GM23248 (cell line): ENCODE results near the gene WDCP.

Experiments
- EZH2 ChIP-seq: fragments of 200-600 bp; sonication (generic); IDR thresholded peaks from 2 replicates; pipeline ENCODE4 v1.6.1; 2018; ENCODE audit warnings: antibody characterized with exemption, mild to moderate bottlenecking; ENCODE audit not compliant: insufficient read depth, poor library complexity, severe bottlenecking
- EZH2phosphoT487 ChIP-seq: fragments of 200-600 bp; sonication (generic); IDR thresholded peaks from 2 replicates; pipeline ENCODE4 v1.6.1; 2018; ENCODE audit warnings: antibody characterized with exemption, moderate library complexity, mild to moderate bottlenecking, low read depth; ENCODE audit not compliant: insufficient read depth

- TF ChIP-seq EZH2phosphoT487, result no peak
- no peak for TF ChIP-seq EZH2
Observed at GRCh38 chr2:24046930-24047702, at the start of gene WDCP.
